VCaP (cell line): Measurements from ENCODE around the gene MCM5.
A peak's percentile ranks its signal among the peaks of the same experiment; 100 is the strongest.

Experiments used
- H3K27ac ChIP-seq: fragments of 450-650 bp; 2 replicates; pipeline ENCODE4 v1.5.1; 2017
- TF ChIP-seq, protein P1 (sequence below): fragments of 450-650 bp; conservative IDR thresholded peaks from 2 replicates; pipeline ENCODE4 v1.5.1; 2017; ENCODE audit warnings: mild to moderate bottlenecking, moderate library complexity

Gene MCM5

DNA sequence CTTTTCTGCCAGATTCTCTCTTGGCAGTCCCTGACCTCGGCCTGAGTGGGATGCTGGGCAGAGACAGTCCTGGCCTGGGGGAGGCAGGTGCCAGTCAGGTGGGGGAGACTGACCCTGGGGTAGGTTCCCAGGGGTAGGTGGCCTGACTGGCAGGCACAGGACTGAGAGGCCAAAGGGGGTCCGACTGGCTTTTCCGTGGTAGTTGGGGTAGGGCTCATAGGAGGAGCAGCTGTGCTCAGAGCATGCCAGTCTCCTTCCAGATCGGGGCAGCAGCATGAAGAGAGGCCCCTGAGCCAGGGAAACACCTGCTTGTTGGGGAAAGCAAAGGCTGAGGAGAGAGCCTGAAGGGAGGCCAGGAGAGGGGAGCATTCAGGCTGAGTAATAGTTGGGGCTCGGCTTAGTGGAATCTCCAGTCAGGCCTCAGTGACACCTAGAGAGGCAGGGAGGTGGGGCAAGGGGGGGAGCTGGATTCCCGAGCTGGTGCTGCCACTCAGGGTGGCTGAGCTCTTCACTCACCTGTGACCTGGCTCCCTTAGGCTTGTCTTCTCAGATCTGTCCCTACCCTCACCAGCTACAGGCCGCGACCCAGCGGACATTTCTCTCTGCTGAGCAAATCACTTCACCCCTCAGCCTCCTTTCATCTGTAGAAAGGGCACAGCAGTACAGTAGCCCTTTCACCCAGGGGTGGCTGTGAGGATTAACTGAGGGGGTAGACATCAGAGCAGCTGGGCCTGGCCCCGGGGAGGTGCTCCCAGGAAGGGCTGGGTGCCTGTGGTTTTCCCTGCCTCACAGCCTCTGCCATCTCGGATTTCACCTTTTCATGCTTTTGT, 26.2 kb downstream of the MCM5 start:
- TF ChIP-seq, protein P1, sequence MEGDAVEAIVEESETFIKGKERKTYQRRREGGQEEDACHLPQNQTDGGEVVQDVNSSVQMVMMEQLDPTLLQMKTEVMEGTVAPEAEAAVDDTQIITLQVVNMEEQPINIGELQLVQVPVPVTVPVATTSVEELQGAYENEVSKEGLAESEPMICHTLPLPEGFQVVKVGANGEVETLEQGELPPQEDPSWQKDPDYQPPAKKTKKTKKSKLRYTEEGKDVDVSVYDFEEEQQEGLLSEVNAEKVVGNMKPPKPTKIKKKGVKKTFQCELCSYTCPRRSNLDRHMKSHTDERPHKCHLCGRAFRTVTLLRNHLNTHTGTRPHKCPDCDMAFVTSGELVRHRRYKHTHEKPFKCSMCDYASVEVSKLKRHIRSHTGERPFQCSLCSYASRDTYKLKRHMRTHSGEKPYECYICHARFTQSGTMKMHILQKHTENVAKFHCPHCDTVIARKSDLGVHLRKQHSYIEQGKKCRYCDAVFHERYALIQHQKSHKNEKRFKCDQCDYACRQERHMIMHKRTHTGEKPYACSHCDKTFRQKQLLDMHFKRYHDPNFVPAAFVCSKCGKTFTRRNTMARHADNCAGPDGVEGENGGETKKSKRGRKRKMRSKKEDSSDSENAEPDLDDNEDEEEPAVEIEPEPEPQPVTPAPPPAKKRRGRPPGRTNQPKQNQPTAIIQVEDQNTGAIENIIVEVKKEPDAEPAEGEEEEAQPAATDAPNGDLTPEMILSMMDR = no peak

DNA sequence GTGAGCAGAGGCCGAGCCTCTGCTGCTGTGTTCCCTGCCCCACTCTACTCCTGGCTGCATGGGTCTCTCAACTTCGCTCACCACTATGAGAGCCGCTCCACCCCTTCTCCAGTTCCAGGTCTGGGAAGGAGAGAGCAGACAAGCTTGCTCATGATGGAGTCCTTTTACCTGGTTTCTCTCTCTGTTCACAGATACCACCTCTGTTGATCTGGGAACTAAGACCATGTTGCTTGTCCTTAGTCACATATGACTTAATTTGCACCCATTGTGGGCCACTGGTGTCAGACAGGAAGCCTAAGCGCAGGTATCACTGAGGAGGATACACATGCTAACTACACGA, 26.8 kb downstream of the MCM5 start:
- H3K27ac ChIP-seq = no peak overlapping the region
- TF ChIP-seq, protein P1 = no peak

More for the DNA sequence above, 26.2 kb downstream of the MCM5 start:
- no peak overlapping the region for H3K27ac ChIP-seq

DNA sequence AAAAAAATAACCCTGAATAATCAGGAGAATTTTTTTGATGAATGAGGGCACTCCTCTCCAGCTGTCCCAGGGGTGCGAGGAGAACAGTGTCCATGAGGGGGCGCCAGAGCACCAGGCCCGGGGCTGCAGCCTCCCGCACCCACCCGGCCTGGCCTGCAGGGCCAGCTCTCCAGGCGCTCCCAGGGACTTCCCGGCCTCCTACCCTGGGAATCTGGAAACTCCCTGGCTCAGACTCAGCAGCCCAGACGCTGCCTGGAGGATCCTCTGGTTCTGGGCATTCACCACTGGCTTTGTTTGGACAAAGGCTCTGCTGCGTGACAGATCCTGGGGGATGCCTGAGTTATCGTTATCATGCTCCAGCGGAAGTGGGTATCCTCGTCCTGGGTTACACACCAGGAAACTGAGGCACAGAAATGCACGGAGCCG, 31.0 kb downstream of the MCM5 start:
- H3K27ac ChIP-seq = peak overlapping the region; percentile 68
- TF ChIP-seq, protein P1 = peak; percentile 98

DNA sequence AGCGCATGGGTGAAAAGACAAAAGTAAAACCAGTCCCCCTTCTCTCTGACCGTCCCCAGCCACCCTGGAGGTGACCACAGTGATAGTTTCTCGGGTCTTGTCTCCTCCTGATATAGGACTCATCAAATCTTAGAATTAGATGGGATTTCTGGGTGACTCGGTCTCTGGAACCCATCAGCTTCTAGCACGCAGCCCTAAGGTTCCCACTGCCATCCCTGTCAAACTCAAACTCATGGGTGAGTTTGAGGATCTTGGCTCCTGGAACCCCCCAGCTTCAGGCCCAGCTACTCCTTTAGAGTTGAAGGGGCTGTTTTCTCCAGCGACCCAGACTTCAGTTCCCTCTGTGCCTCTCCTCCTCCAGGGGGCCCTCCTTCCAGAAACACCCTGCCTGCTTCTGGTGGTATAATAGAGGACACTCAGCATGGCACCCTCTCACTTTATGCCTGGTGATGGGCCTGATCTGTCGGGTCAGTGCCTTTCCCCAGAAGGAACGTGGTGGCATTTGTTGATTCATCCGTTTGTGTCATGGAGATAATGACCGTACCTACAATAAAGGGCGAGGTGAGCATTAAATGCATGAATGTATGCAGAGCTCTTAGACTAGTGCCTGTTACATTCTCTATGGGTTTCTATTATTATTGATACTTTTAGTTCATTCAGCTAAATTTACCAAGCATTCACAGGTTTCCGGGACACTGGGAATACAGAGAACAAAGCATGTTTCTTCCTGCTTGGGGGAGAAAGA, 31.7 kb downstream of the MCM5 start:
- TF ChIP-seq, protein P1 = no peak
- H3K27ac ChIP-seq = peak overlapping the region; percentile 68

DNA sequence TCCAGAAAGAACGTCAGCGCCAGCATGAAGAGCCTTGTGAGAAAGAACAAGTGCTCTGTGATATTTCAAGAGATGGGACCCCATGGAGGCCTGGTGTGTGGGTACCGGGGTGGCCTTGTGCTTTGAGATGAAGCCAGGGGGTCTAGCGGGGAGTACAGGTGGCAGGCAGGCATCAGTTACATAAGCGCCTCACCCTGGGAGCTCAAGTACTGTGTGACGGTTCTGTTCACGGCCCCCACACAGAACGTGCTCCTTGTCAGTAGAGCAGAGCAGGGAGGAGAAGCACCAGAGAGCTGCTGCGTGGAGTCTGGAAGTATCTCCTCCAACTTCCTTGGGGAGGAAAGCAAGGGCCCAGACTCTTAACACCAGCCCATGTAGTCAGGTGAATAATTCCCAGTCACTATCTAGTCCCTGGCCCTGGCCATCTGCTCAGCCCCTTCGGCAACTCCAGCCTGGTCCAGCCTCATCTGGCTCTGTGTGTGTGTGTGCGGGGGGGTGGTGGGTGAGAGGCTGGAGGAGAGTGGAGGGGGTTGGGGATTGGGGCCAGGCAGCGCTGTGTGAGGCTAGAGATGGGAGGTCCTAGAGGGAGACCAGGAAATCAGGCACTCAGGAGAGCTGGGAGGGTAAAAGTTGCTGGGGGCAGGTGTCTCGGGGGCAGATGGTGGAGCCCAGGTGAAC, 32.4 kb downstream of the MCM5 start:
- TF ChIP-seq, protein P1 = no peak
- H3K27ac ChIP-seq = peak overlapping the region; percentile 68

DNA sequence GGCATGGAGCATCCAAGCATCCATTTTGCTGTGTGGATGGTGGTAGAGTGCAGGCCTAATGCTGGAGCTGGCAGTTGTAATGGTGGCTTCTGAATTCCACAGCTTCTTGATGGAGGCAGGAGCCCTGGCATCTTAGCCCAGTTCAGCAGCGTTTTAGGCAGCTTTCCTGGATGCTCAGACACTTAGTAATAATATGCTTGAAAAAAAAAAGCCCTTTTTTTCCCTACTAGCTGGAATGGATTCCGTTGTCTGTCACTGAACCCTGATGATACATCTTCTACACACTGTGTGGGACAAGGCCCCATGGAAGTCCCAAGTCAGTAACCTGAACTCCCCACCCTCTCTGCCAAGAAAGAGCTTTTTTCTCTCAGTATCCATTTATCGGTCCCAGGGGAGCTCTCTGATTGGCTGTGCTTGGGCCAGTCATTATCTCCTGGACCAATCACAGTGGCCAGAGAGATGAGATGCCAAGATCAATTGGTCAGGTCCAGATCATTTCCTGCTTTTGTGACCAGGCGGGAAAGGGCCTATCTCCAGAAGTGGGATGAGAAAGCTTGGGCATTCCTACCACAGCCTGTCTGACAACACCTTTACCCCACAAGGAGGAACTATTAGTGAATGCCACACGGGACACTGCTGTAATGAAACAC, 34.2 kb downstream of the MCM5 start:
- H3K27ac ChIP-seq = no peak overlapping the region
- TF ChIP-seq, protein P1 = no peak
